CD14-positive monocyte (primary cell): ENCODE measurements around the gene SPATS2L. TPM values are rescaled to one million over a fixed set of nuclear protein-coding genes. Genes with fewer than 3 reads are reported as not detected.

Experiments used
- DNase-seq, 3 donors: peaks; one replicate each; pipeline ENCODE4 v3.0.0-alpha.2; 2011 to 2022
- H2AFZ ChIP-seq: 2 replicates; pipeline ENCODE4 v1.6.0; 2012; ENCODE audit warnings: mild to moderate bottlenecking, low read depth, low read length, inconsistent platforms; ENCODE audit not compliant: insufficient read depth, poor library complexity, severe bottlenecking
- H3K27ac ChIP-seq, 2 donors: 1 replicate in 1 of 2; 2 replicates in 1 of 2; pipeline ENCODE4 v1.5.1; 2012 to 2013; ENCODE audit warnings: low read length in 2 of 2, control low read depth in 1 of 2, inconsistent platforms in 1 of 2, low read depth in 1 of 2, mild to moderate bottlenecking in 1 of 2
- H3K27me3 ChIP-seq, 2 donors: one replicate each; pipeline versions ENCODE4 v1.6.0 to v1.6.1; 2011 to 2013; ENCODE audit warnings: low read length in 2 of 2; ENCODE audit not compliant: control insufficient read depth in 2 of 2, insufficient read depth in 2 of 2
- H3K36me3 ChIP-seq, 2 donors: replicated peaks in 1 of 2; 1 replicate in 1 of 2; 2 replicates in 1 of 2; pipeline versions ENCODE4 v1.5.1 to v1.6.1; 2012 to 2013; ENCODE audit warnings: low read length in 2 of 2, control low read depth in 1 of 2, inconsistent platforms in 1 of 2, mild to moderate bottlenecking in 1 of 2; ENCODE audit not compliant: insufficient read depth in 2 of 2, control insufficient read depth in 1 of 2
- H3K4me1 ChIP-seq, 2 donors: 1 replicate in 1 of 2; 2 replicates in 1 of 2; pipeline versions ENCODE4 v1.5.1 to v1.6.1; 2012 to 2013; ENCODE audit warnings: low read length in 2 of 2, control low read depth in 1 of 2, inconsistent platforms in 1 of 2, mild to moderate bottlenecking in 1 of 2, moderate library complexity in 1 of 2; ENCODE audit not compliant: insufficient read depth in 2 of 2, control insufficient read depth in 1 of 2
- H3K4me2 ChIP-seq: replicated peaks from 2 replicates; pipeline ENCODE3; 2012; ENCODE audit warnings: low read length, moderate library complexity, mild to moderate bottlenecking; ENCODE audit not compliant: poor library complexity, severe bottlenecking; ENCODE audit errors: extremely low read depth
- H3K4me3 ChIP-seq, 3 experiments: fragments of 200-600 bp in 1 of 3; sonication (generic) in 1 of 3; replicated peaks in 1 of 3; 1 replicate in 2 of 3; 2 replicates in 1 of 3; pipeline ENCODE4 v1.5.1; 2011 to 2013; ENCODE audit warnings: low read length in 3 of 3, mild to moderate bottlenecking in 3 of 3, control low read depth in 2 of 3, low read depth in 2 of 3, inconsistent platforms in 1 of 3, moderate library complexity in 1 of 3
- H3K79me2 ChIP-seq: 2 replicates; pipeline ENCODE4 v1.6.0; 2012; ENCODE audit warnings: mild to moderate bottlenecking, control low read depth, inconsistent platforms, low read length, moderate library complexity; ENCODE audit not compliant: insufficient read depth
- H3K9ac ChIP-seq: 2 replicates; pipeline ENCODE4 v1.6.0; 2017; ENCODE audit warnings: low read length, mild to moderate bottlenecking; ENCODE audit not compliant: insufficient read depth, poor library complexity, severe bottlenecking
- H3K9me3 ChIP-seq, 2 donors: replicated peaks in 1 of 2; 1 replicate in 1 of 2; 2 replicates in 1 of 2; pipeline versions ENCODE4 v1.5.1 to v1.6.1; 2012 to 2013; ENCODE audit warnings: low read length in 2 of 2, control low read depth in 1 of 2; ENCODE audit not compliant: control insufficient read depth in 1 of 2, insufficient read depth in 1 of 2
- H4K20me1 ChIP-seq: 2 replicates; pipeline ENCODE4 v1.6.0; 2012; ENCODE audit warnings: mild to moderate bottlenecking, low read length, control low read depth, moderate library complexity; ENCODE audit not compliant: insufficient read depth
- H3K27ac Mint-ChIP-seq, 7 donors: one replicate each; pipeline ENCODE4 v1.8.0; 2020; ENCODE audit warnings: mild to moderate bottlenecking in 7 of 7, mixed read lengths in 7 of 7, moderate library complexity in 6 of 7, inconsistent platforms in 2 of 7
- H3K27me3 Mint-ChIP-seq, 3 donors: one replicate each; pipeline ENCODE4 v1.8.0; 2021 to 2022; ENCODE audit warnings: low read depth in 3 of 3, mild to moderate bottlenecking in 3 of 3, mixed read lengths in 3 of 3, moderate library complexity in 3 of 3, inconsistent platforms in 1 of 3
- H3K36me3 Mint-ChIP-seq, 2 donors: one replicate each; pipeline ENCODE4 v1.8.0; 2020; ENCODE audit warnings: mixed read lengths in 2 of 2, inconsistent platforms in 1 of 2, mild to moderate bottlenecking in 1 of 2
- H3K4me1 Mint-ChIP-seq: one replicate; pipeline ENCODE4 v1.8.0; 2020; ENCODE audit warnings: mild to moderate bottlenecking, mixed read lengths
- H3K4me3 Mint-ChIP-seq, 2 donors: one replicate each; pipeline ENCODE4 v1.8.0; 2020; ENCODE audit warnings: mild to moderate bottlenecking in 2 of 2, mixed read lengths in 2 of 2, moderate library complexity in 1 of 2
- H3K9me3 Mint-ChIP-seq, 7 donors: one replicate each; pipeline ENCODE4 v1.8.0; 2020 to 2022; ENCODE audit warnings: mixed read lengths in 7 of 7, mild to moderate bottlenecking in 6 of 7, moderate library complexity in 6 of 7, inconsistent platforms in 2 of 7
- WGBS: methylation state at CpG from one replicate; pipeline ENCODE4 v1.1.5; 2013; ENCODE audit warnings: missing lambda C conversion rate; ENCODE audit not compliant: insufficient coverage; 5-methylcytosine and 5-hydroxymethylcytosine counted together
- intact Hi-C, 2 donors: fragments of 100-400 bp; cut with micrococcal nuclease; formaldehyde crosslinking; loops; one replicate each; pipeline versions ENCODE4 v1.15.0 to v1.15.1; 2023
- polyA plus RNA-seq, 3 donors: library from polyadenylated mRNA; depleted of rRNA in 1 of 3; unstranded in 2 of 3; stranded (reverse) in 1 of 3; fragments of 300-500 nt in 2 of 3; fragments of >200 nt in 1 of 3; fragmentation: Illumina TruSeq in 2 of 3; gene quantifications; 1 replicate in 2 of 3; 2 replicates in 1 of 3; pipeline ENCODE4 v1.2.3, GENCODE V29; 2012 to 2021
- TF ChIP-seq, protein P1 (sequence below): fragments of 200-600 bp; IDR thresholded peaks from one replicate; pipeline ENCODE4 v1.8.0; 2022; ENCODE audit warnings: antibody characterized with exemption, mild to moderate bottlenecking

Gene SPATS2L
- polyA plus RNA-seq, 3 donors, result 2.7 to 5.2 (median 3.2) TPM

DNA sequence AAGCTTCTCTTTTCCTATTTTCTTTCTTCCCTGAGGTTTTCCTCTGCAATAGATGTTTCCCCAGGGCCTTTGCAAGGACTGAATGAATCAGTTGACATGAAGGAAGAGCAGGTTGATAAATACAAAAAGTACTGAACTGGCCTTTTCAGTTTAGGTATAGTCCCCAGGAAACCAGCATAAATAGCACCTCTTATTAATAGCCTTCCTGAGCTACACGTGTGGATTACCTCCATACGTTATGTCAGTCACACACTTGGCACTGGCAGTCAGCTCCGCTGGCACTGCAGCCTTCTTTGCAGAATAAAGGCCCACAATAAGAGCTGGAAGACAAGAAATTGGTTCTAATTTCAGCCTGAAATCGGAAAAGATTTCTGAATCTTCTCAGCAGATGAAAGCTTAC, 142.7 kb downstream of the SPATS2L start:
- Histone ChIP-seq H3K9me3 (no peaks in the 10 kb centered on the region), H4K20me1 (no peaks in the 10 kb centered on the region), H2AFZ (no peak overlapping the region), H3K4me3 (no peak overlapping the region), H3K27ac (no peak overlapping the region), H3K36me3 (no peaks in the 10 kb centered on the region), H3K79me2 (no peaks in the 10 kb centered on the region), H3K4me1 (peaks cover 15 to 27% of the 10 kb centered on the region in 2 donors), H3K4me2 (no peak overlapping the region), H3K9ac (no peak overlapping the region), H3K27me3 (no peaks in the 10 kb centered on the region)
- H3K27ac Mint-ChIP-seq, result no peak overlapping the region
- H3K4me3 Mint-ChIP-seq, result no peak overlapping the region
- H3K4me1 Mint-ChIP-seq, result peaks cover 25% of the 10 kb centered on the region
- H3K27me3 Mint-ChIP-seq, result no peaks in the 10 kb centered on the region
- intact Hi-C loops, result no loop called here
- 71% methylated on average over 2 of the region's 4 CpGs for WGBS
- H3K36me3 Mint-ChIP-seq, result peaks cover 0 to 3% of the 10 kb centered on the region in 2 donors
- H3K9me3 Mint-ChIP-seq, result peaks cover 0 to 3% (median 0%) of the 10 kb centered on the region in 7 donors
- DNase-seq, result no peak
- TF ChIP-seq, protein P1, sequence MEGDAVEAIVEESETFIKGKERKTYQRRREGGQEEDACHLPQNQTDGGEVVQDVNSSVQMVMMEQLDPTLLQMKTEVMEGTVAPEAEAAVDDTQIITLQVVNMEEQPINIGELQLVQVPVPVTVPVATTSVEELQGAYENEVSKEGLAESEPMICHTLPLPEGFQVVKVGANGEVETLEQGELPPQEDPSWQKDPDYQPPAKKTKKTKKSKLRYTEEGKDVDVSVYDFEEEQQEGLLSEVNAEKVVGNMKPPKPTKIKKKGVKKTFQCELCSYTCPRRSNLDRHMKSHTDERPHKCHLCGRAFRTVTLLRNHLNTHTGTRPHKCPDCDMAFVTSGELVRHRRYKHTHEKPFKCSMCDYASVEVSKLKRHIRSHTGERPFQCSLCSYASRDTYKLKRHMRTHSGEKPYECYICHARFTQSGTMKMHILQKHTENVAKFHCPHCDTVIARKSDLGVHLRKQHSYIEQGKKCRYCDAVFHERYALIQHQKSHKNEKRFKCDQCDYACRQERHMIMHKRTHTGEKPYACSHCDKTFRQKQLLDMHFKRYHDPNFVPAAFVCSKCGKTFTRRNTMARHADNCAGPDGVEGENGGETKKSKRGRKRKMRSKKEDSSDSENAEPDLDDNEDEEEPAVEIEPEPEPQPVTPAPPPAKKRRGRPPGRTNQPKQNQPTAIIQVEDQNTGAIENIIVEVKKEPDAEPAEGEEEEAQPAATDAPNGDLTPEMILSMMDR, result no peak

DNA sequence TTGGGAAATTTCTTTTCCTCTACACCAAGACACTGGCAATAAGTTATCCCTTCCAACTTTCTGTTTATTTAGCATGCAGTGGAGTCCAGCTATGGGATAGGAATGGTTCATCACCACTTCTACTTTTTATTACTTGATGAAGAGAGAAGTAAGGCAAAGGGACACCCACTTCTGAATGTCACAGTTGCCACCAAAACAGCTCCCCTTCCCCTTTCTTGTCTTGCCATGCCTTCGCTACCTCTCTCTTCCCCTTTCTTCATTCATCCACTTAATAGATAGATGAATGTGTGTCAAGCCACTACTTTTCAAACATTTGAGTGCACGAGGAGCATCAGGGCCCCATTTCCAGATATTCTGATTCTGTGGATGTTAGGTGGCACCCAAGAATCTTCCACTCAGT, 143.8 kb downstream of the SPATS2L start:
- Histone ChIP-seq H4K20me1 (no peaks in the 10 kb centered on the region), H3K4me3 (no peak overlapping the region), H3K9me3 (no peaks in the 10 kb centered on the region), H3K4me2 (no peak overlapping the region), H3K27me3 (no peaks in the 10 kb centered on the region), H3K27ac (no peak overlapping the region), H3K9ac (no peak overlapping the region), H3K4me1 (peaks cover 17 to 31% of the 10 kb centered on the region in 2 donors), H2AFZ (no peak overlapping the region), H3K36me3 (no peaks in the 10 kb centered on the region), H3K79me2 (no peaks in the 10 kb centered on the region)
- no peak overlapping the region for H3K4me3 Mint-ChIP-seq
- no peak overlapping the region for H3K27ac Mint-ChIP-seq
- H3K27me3 Mint-ChIP-seq, result no peaks in the 10 kb centered on the region
- peaks cover 29% of the 10 kb centered on the region for H3K4me1 Mint-ChIP-seq
- TF ChIP-seq, protein P1, result no peak
- WGBS, result no CpG with 5 or more reads among the region's 2 CpGs
- intact Hi-C loops, result no loop called here
- DNase-seq, result peak in 2 of 3 donors; percentile 6 to 7
- H3K9me3 Mint-ChIP-seq, result peaks cover 0 to 3% (median 0%) of the 10 kb centered on the region in 7 donors
- H3K36me3 Mint-ChIP-seq, result peaks cover 0 to 3% of the 10 kb centered on the region in 2 donors
